Right lung (tissue), 5 donors: ENCODE data around the gene KNCN. TPM values are rescaled to one million over a fixed set of nuclear protein-coding genes. Genes with fewer than 3 reads are reported as not detected.
A peak's percentile ranks its signal among the peaks of the same experiment; 100 is the strongest.

ENCODE experiments used
- DNase-seq, 2 donors: peaks; one replicate each; pipeline ENCODE4 v3.0.0-alpha.2; 2013
- polyA plus RNA-seq, 5 donors: library from polyadenylated mRNA; unstranded; fragments of 120-200 nt; gene quantifications; one replicate each; pipeline versions ENCODE4 v1.2.1 to v1.2.3, GENCODE V29; 2013; ENCODE audit warnings: inconsistent platforms in 1 of 5, low replicate concordance in 1 of 5; ENCODE audit not compliant: insufficient read length in 5 of 5, insufficient read depth in 1 of 5

KNCN gene
- polyA plus RNA-seq, 5 donors: 0.08 to 0.30 (median 0.13) TPM; not detected in 1

DNA sequence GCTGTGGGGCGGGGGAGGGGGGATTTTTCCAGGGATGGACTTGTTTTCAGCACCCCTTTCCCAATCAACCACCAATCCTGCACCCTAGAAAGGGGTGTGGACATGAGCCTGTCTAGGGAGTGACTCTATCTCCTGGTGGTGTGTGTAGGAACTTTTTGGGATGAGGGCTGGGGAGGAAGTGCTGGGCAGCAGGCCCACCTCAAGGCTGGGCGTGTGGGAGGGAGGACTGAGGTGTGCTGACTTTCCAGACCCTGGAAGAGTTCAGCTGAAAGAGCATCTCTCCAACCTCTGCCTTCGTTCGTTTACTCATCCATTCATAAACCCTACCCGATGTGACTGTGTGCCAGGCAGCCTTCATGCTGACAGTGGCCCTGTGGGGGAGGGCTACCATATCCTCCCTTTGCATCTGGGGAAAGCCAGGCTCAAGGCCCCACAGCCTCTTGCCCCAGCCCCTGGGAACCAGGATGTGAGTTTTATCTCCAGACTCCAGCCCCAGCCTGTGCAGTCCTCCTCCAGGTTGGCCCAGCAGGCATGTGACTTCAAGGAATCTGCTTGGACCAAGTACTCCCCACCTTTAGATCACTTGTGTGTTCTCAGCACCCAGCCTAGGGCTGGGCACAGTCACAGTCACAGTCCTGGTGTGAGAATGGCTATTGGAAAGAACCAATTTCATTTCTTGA is 6.7 kb downstream of the KNCN start:
- DNase-seq: no peak

DNA sequence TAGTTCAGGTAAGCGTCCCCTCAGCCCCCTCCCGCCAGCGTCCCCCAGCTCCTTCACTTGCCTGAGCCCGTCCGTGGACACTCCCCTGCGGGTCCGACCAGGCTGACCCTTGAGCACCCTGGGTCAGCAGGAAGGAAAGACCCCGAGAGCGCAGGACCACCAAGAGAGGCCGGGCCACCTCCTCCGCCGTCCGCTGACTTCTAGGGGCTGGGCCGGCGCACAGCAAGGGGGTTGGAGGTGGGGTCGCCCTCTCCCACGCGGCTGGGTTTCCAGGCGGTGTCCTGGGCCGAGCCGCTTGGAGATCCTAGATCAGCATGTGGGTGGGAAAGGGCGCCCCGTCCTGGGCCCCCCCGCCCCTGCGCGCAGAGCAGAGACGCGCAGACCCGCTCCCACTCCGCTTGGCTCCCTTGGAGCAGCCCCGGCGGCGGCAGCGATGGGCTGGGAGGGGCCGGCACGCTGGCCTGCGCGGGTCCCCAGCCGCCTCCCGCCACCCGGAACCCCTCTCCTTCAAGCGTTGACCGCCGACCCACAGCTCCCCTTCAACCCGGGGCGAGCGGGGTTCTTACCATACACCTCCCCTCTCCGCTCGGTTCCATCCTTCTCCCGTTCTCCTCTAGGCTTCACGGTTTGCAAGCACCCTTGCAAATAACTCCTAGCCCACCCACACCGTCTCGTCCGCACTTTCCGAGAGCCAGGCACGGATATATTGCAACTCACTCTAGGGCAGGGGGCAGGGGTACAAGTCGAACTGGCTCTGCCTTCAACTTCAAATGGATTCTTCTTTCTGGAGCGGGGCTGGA is 7.5 kb downstream of the KNCN start:
- no peak for DNase-seq

DNA sequence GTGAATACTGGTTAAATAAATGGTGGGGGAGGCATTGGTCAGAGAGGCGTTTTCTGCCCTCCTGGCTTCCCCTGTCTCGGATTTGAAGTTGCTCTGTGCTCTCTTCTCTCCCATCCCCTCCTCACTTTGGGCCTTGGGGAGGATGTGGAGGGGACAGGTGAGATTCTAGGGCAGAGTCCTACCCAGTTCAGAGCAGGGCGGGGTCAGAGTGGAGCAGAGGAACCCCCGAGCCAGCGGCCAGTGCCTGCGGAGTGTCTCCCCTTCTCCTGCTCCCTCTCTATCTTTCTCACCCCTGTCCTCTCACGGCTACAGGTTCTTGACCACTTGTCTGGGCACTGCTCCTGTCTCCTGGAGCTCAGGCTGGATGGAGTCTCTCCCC is 8.1 kb downstream of the KNCN start:
- DNase-seq: no peak

DNA sequence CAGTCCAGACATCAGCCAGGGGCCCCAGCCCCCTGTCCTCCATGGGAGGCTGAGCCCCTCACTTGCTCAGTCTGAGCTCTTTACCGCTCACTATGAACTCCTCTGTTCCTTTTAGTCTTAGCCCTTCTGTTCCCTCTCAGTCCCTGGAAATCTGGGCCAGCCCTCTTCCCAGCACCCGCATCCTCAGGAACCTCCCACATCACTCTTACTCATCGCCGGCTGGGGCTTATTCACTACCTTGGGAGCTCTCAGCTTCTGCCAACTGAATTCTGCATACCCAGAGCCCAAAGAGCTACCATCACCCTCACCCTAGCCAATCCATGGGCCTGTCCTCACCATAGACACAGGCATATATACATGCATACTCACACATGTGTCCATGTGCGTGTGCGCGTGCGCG is 11.5 kb downstream of the KNCN start:
- DNase-seq: no peak

DNA sequence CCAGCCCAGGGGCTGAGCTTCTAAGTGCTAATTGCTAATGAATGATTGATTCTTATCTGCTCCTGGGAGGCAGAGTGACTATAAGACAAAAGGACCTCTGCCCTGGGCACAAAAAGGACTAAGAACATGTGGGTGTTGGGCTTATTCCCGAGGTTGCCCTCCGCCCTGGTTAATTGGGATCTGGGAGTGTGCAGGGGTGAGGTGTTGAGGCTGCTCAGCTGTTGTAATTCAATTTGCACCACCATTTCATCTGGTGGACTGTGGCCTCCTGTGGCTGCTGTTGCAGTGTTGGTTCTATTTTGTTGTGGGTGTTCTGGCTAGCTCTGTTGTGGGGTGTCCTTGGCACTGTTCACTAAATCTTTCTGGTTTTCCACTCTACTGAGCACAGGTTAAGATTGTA is 13.3 kb downstream of the KNCN start:
- no peak for DNase-seq

DNA sequence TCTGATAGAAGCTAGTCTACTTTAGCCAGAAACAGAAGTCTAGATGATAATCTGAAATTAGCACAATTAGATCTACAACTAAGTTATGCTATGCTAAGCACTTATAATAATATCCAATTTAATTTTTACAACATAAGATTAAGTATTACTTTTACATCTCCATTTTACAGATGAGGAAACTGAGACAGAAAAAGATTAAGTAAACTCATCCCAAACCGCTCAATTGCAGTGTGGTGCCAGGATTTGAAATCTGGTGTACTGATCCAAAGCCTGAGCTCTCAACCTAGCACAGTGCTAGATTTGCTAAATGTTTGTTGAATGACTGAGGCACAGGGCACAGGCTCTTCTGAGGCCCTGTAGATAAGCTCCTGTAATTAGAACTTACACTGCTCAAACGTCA is 13.8 kb downstream of the KNCN start:
- DNase-seq: no peak

DNA sequence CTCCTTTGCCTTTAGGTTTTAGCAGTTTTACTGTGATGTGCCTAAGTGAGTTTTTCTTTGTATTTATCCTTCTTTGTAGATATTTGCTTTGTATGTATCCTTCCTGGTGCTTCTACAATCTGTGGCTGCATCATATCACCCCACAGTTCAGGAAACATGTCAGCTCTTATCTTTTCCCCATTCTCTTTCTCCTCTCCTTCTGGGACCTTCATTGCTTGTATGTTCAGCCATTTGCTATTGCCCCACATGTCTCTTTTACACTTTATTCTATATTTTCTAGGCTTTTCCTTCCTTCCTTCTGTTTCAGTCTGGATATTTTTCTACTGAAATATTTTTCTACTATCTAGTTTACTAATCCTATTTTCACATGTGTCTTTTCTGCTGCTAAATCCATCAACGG is 14.9 kb downstream of the KNCN start:
- no peak for DNase-seq

DNA sequence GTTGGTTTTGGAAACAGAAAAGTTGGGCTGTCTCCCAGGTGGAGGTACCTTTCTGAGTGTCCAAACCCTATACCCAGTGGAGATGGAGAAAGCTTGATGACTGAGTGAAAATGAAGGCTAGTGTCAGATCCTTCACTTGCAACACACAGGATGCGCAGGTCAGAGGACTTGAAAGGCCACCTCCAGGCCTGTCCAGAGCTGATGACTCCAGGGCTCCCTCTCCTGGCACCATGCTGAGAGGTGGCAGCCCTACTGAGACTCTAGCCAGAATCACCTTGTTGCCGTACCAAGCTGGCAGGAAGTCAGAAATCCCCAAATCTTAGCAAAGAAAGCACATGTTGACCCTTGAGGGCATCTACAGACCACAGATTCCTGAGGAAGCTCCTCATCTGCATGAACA is 16.4 kb downstream of the KNCN start:
- no peak for DNase-seq

DNA sequence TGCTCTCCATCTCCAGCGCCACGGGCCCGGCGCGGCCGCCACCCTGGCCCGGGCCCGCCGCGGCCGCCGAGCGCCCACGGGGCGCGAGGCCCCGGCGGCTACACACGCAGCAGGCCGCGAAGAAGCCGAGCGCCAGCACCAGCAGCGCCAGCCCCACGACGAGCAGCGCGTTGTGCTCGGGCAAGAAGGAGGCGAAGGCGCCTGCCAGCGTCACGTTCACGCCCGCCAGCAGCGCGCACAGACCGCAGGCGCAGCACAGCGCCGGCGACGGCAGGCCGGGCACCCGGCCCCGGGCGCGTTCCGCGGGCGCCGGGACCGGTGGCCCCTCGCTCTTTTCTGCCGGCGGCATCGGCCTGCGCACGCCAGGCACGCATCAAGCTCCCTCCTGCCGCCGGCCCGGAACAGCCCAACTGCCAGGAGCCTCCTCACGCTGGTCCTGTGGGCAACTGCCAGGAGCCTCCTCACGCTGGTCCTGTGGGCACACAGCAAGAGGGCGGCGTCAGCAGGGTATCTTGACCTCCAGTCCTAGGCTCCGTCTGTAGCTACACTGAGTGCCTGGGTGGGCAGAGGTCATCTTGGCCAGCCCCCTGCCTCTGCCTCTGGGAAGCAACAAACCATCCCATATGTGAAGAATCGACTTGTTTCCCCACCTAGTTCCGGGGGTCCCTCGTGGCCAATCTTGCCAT is 18.1 kb downstream of the KNCN start:
- peak in 1 of 2 donors; percentile 27 for DNase-seq

DNA sequence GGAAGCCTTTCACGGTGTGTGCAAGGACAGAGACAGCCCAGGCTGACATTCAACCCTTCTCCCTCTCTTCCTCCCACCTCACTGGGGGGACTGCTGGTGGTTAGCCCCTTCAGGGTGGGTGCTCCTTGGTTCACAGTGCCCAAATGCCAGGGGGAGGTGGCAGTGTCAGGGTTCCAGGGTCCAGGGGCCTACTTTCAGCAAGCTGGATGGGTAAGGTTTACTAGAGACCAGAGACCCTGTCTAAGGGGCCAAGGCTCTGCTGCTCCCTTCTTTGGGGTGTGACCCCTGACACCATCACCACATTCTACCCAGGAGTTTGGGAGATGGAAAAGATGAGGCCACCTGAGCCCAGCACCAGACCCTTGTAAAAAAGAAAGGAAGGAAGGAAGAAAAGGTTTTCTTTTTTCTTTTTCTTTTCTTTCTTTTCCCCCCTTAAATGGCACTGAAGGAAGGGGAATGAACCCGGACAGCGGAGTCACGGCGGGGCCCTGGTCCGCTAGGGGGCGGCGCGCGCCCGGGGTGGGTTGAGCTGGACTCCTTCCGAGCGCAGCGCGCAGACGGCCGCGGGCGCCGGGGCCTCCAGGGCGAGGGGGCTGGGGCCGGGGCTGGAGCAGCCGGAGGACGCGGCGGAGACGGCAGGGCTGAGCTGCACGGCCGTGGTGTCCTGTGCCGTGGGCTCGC is 18.8 kb downstream of the KNCN start:
- peak; percentile 47 to 49 for DNase-seq

DNA sequence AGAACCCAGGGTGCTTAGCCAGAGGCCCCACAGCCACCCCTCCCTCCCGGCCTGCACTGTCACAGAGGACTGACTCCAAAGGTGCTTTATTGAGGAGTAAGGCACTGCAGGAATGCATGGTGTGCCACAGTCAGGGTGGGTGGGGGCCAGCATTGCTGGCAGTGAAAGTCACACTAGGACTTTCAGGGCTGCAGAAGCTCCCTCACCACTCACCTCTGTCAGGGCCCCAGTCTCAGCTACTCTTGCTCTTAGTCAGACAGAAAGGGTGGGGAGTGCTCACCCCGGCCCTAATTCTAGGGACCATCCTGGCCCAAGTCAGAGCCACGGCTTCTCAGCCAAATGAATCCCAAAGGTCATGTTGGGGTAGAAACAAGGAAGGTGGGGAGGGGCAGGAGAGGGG is 19.4 kb downstream of the KNCN start:
- DNase-seq: no peak

DNA sequence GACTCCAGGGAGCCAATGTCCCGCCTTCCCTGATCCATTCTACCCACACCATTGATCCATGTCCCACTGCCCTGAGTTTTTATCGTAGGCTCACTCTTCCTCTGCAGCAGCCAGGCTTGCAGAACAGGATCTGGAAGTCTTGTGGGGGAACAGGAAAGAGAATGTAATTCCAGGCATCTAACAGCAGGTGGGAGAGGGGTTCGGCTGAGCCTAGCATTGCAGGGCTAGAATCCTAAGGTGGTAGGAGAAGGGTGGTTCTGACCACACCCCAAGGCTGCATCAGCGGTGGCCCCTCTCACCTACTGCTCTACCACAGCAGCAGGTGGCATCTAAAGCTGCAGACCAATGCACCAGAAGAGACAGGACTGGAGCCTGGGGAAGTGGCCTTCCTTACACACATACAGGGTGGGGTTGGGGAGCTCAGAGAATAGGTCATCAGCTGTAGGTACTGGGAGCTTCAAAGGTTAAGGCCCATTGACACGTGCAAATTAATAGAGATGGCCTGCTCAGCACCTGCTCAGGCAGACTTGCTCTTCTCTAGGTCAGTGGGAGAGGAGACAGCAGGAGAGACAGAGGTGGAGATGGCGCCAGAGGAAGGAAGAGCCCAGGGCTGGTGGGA is 20.5 kb downstream of the KNCN start:
- DNase-seq: no peak

DNA sequence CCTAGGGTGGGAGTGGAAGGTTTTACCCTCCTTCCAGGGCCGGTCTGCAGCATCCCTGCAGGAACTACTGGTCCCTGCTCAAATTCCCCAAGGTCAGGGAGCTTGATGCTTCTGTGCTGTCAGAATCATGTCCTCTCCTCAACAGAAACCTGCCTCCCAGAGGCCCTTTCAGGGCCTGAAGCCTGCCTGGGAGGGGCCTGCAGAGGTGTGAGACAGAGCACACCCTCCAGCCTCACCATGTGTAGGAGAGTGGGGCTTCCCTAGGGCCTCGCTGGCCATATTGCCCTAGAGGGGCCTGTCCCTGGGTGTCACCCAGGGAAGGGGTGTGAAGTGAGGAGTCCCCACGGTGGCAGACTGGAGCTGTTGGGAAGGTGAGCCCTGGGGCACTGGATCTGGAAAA is 21.1 kb downstream of the KNCN start:
- DNase-seq: no peak

DNA sequence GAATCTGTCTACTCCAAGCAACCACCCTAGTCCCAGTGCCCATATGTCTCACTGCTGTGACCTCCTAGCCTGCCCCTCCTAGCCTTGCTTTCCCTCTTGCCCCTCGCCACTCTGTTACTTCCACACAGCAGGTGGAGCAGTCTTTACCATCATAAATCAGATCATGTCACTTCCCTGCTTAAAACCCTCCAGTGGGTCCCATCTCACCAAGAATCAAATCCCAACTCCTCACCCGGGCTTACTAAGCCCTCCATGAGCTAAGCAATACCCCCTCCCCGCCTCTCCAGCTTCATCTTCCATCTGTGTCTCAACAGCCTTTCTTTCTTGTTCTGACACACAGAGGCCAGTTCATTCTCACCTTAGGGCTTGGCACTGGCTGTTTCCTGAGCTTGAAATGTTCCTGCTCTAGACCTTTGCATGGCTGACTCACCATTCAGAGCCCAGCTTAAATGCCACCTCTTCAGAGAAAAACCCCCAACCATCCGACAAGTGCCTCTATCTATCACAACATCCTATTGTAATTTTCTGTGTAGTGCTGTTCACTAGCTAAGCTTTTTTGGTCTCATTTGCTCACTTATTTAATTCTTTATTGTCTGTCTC is 22.3 kb downstream of the KNCN start:
- DNase-seq: no peak

DNA sequence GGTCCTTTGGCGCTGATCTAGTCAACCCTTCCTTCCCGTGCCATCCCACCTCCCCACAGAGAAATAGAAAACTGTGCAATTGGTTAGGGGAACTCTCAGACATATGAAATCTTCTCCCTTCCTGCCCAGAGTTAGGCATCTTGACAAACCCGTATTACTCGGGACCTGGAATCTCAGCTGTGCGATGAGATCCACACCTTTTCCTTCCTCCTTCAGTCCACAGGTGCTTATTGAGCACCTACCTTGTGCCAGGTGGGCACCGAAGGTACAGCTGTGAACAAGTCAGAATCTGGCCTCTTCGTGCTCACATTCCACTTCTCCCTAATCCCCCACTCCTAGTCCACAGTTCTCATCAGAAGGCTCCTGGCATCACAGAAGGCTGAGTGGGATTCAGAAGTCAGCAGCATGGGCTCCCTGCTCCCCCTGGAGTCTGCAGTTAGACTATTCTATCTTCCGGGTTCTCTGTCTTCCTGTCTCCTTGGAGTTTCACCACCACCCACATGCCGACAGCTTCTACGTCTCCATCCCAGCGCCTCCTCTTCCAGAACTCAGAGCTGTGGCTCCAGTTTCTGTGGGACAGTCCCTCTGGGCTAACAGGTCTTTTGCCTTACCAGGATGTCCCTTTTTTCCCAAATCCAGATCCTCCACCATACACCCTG is 23.0 kb downstream of the KNCN start:
- DNase-seq: no peak

DNA sequence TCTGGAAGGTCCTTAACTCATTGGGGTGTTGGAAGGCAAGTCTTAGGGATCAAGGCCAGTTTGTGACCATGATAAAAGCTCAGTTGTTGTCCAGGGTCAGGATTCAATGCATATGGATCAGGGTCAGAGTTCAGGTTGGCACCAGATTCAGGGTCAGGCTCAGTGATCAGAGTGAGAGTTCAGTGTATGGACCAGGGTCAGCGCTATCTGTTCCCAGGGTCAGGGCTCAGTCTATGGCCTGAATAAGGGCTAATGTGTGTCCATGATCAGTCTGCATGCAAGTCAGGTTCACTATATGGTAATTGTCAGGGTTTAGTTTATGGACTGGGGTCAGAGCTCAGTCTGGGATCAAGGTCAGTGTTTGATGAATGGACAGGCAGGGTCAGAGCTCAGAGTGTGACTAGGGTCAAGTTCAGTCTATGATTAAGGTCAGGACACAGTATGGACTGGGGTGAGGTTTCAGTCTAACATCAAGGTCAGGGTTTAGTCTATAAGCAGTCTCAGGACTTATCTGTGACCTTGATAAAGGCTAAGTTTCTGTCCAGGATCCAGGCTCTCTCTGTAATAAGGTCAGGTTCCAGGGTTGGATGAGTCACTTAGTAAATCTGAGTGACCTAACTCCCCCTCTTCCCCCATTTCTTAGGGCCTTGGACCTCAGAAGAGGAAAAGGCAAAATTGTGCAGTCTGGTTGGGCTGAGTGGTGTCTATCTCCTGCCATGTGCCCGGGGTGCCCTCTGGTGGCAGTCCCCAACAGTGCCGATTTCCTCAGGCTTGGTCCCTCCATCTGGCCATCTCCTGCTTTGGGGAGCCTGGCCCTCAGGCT is 23.8 kb downstream of the KNCN start:
- DNase-seq: peak; percentile 56 to 68

DNA sequence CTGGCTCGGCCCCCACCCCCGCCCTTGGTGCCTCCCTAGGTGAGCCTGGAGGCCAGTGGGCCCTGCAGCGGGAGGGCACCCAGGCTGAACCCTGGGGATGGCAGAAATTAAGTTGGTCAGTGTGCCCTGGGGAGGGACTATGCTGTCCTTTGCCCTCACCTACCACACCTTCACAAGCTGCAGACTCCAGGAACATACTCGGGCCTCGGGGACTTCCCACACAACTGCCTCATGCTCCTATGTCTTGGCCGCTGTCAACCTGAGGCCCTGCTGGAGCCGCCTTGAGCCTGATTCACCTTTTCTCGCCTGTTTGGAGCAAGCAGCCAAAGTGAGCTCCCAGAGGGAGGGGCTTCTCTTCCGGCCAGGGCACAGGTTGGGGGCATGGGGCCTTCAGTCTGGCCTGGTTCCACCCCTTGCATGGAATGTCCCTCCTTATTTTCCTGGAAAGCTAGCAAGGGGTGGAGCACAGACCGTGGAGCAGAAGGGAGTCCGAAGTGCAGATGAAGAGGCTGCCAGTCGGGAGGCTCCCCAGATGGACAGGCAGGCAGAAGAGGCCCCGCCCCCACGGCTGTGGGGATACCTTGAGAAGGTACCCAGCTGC is 24.7 kb downstream of the KNCN start:
- no peak for DNase-seq

DNA sequence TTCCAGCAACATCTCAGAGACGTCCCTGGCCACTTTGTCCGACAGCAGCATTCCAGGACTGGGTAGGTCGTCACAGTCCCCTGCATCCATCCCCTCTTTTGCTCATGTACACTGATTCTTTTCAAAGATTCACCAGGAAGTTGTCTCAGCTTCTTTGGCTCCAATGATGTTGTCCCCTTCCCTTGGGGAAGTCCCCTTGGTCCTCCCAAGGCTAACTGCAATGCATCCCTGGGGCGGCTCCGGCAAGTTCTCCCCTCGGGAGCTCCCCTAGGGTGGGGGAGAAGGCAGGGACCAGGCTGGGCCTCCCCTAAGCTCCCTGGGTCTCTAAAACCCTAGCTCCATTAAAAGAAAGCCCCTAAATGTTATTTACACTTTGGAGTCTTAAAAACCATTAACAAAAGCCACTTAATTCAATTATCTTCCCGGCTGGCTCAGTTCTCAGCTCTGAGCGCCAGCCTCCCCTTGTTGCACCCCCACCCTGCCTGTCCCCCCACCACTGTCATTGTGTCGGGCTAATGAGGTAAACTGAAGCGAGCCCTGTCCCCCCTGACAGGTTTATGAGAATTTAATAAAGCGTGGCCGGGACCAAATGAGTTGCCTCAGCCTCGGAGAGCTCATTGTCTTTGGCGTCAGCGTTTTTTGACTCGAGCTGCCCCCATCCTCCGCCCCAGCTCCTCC is 25.3 kb downstream of the KNCN start:
- DNase-seq: no peak
